Heart right ventricle (tissue), 16 donors: Measurements from ENCODE around the gene KLHL29. TPM values are rescaled to one million over a fixed set of nuclear protein-coding genes. Genes with fewer than 3 reads are reported as not detected.
A peak's percentile ranks its signal among the peaks of the same experiment; 100 is the strongest.

Experiments used
- ATAC-seq, 8 donors: fragments of 200-7000 bp; cut with Tn5 transposase; one replicate each; pipeline ENCODE4 v1.9.1; 2020; ENCODE audit warnings: mild to moderate bottlenecking in 8 of 8, moderate library complexity in 8 of 8, moderate number of reproducible peaks in 1 of 8
- DNase-seq, 2 donors: peaks; one replicate each; pipeline ENCODE4 v3.0.0-alpha.2; 2020
- H3K27ac ChIP-seq, 10 donors: fragments of 200-600 bp; sonication (generic) in 2 of 10; one replicate each; pipeline versions ENCODE4 v1.5.0 to v1.8.0; 2020 to 2022; ENCODE audit warnings: mild to moderate bottlenecking in 3 of 10
- H3K27me3 ChIP-seq, 7 donors: fragments of 200-600 bp; one replicate each; pipeline ENCODE4 v1.8.0; 2021 to 2022; ENCODE audit warnings: mild to moderate bottlenecking in 2 of 7
- H3K36me3 ChIP-seq, 9 donors: fragments of 200-600 bp; sonication (generic) in 1 of 9; one replicate each; pipeline versions ENCODE4 v1.5.0 to v1.8.0; 2020 to 2022; ENCODE audit warnings: mild to moderate bottlenecking in 2 of 9
- H3K4me1 ChIP-seq, 9 donors: fragments of 200-600 bp; sonication (generic) in 1 of 9; one replicate each; pipeline versions ENCODE4 v1.5.0 to v1.8.0; 2020 to 2022; ENCODE audit warnings: mild to moderate bottlenecking in 4 of 9
- H3K4me3 ChIP-seq, 10 donors: fragments of 200-600 bp; sonication (generic) in 2 of 10; one replicate each; pipeline versions ENCODE4 v1.5.0 to v1.8.0; 2020 to 2022; ENCODE audit warnings: mild to moderate bottlenecking in 7 of 10, moderate library complexity in 2 of 10
- H3K9me3 ChIP-seq, 11 donors: fragments of 200-600 bp in 10 of 11; sonication (generic) in 2 of 11; one replicate each; pipeline versions ENCODE4 v1.5.0 to v1.8.0; 2013 to 2022; ENCODE audit warnings: mild to moderate bottlenecking in 2 of 11, control low read depth in 1 of 11, moderate library complexity in 1 of 11
- WGBS, 2 donors: extraction: QIAGEN DNeasy Blood & Tissue Kit; methylation state at CpG; one replicate each; pipeline ENCODE4 v1.1.7; 2013; ENCODE audit warnings: inconsistent platforms in 1 of 2; 5-methylcytosine and 5-hydroxymethylcytosine counted together
- intact Hi-C, 10 donors: fragments of 100-400 bp; cut with DNase I; formaldehyde crosslinking; loops; one replicate each; pipeline versions ENCODE4 v1.11.1 to v1.14.2; 2022
- polyA plus RNA-seq, 2 donors: library from polyadenylated mRNA; stranded (reverse); fragments of 200-250 nt; gene quantifications; one replicate each; pipeline ENCODE4 v1.2.3, GENCODE V29; 2013
- total RNA-seq, 10 donors: library from RNA; stranded (reverse); fragmentation: NEBNext Ultra II Directional in 3 of 10; extraction: Animal tissue kit (Norgen Biotek cat#: 25700) in 3 of 10; gene quantifications; one replicate each; pipeline versions ENCODE4 v1.2.1 to v1.2.4, GENCODE V29; 2021 to 2023
- TF ChIP-seq, protein P1 (sequence below), 9 donors: fragments of 200-600 bp; sonication (generic) in 2 of 9; IDR thresholded peaks; one replicate each; pipeline versions ENCODE4 v1.5.0 to v1.8.0; 2021 to 2022; ENCODE audit warnings: antibody characterized with exemption in 9 of 9, mild to moderate bottlenecking in 5 of 9, moderate library complexity in 1 of 9
- donor health status: Arrhythmogenic right ventricular cardiomyopathy.
- donor health status: ischemic (EF 13 %, LVEDD 7.1; RV severe dilation, severe dysfunction).
- donor health status: healthy with polysubstance abuse.
- donor health status: DM: no; HTN: yes; CAD: no.
- donor health status: DM: no; HTN: no; CAD: no.
- donor health status: ischemic (EF 25% LVEDD 6.9; RV normal size, moderate dysfunction).
- donor health status: ischemic (EF 25% LVEDD 5.7; RV mildly dilated, moderate dysfunction).
- donor health status: healthy.
- donor health status: DM: yes; HTN: yes; CAD: no.
- donor health status: Ischemic cardiomyopathy.
- donor health status: ischemic (EF 35%, LVEDD 5.7; RV mildly dilated, moderate dysfunction).
- donor health status: nonischemic (EF 11% LVEDD 7.7; RV severe dilation, severe dysfunction).
- donor health status: DM: yes; HTN: yes; CAD: no.
- donor health status: PGD.
- donor health status: ischemic (EF 29% LVEDD 5.4; RV normal size, mild dysfunction).
- donor health status: nonischemic (EF 23%, LVEDD 6.1; RV moderate dilation, normal function).

The KLHL29 gene
- total and polyA plus RNA-seq, 12 donors: 0.71 to 1.5 (median 1.0) TPM

- H3K9me3 ChIP-seq: no peaks in the 10 kb centered on the region
- DNase-seq (no peak), ATAC-seq (no peak)
- H3K4me1 ChIP-seq: peaks cover 0 to 26% (median 7%) of the 10 kb centered on the region in 9 donors
- TF ChIP-seq, protein P1, sequence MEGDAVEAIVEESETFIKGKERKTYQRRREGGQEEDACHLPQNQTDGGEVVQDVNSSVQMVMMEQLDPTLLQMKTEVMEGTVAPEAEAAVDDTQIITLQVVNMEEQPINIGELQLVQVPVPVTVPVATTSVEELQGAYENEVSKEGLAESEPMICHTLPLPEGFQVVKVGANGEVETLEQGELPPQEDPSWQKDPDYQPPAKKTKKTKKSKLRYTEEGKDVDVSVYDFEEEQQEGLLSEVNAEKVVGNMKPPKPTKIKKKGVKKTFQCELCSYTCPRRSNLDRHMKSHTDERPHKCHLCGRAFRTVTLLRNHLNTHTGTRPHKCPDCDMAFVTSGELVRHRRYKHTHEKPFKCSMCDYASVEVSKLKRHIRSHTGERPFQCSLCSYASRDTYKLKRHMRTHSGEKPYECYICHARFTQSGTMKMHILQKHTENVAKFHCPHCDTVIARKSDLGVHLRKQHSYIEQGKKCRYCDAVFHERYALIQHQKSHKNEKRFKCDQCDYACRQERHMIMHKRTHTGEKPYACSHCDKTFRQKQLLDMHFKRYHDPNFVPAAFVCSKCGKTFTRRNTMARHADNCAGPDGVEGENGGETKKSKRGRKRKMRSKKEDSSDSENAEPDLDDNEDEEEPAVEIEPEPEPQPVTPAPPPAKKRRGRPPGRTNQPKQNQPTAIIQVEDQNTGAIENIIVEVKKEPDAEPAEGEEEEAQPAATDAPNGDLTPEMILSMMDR (IDR thresholded peaks at IDR 0.05): no peak
- H3K36me3 ChIP-seq: no peaks in the 10 kb centered on the region
- H3K4me3 ChIP-seq: no peak overlapping the region
- H3K27me3 ChIP-seq: peaks cover 0 to 39% (median 0%) of the 10 kb centered on the region in 7 donors
- 83 to 84% methylated on average over 7 of the region's 7 CpGs for WGBS, 2 donors
- no peak overlapping the region for H3K27ac ChIP-seq
- intact Hi-C loops: no loop called here
Measured at GRCh38 chr2:23492921-23493320, 107.9 kb downstream of the KLHL29 start.

DNA sequence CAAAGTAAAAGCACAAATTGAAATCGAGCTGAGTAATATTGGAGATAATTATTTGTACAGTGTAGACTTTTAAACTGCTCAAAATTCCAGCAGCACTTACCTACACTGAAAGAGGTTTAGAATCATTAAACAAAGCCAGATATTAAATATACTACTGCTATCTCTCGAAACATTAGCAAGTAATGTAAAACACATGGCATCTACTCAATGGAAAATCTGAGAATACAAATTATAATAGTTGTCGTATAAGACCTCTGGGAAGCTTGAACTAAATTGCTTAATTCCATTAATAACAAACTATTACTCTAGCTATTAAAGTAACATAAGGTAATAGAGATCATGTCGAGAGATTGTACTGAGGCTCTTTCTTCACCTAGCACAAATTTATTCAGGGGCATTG, 108.9 kb downstream of the KLHL29 start:
- Histone ChIP-seq H3K9me3 (no peaks in the 10 kb centered on the region), H3K27me3 (peaks cover 0 to 36% (median 0%) of the 10 kb centered on the region in 7 donors), H3K4me1 (peaks cover 0 to 33% (median 10%) of the 10 kb centered on the region in 9 donors), H3K36me3 (no peaks in the 10 kb centered on the region), H3K4me3 (no peak overlapping the region), H3K27ac (no peak overlapping the region)
- ATAC-seq (no peak), DNase-seq (no peak)
- TF ChIP-seq, protein P1 (IDR thresholded peaks at IDR 0.05): no peak
- WGBS, 2 donors: 89 to 95% methylated on average over 4 of the region's 4 CpGs
- intact Hi-C loops: no loop called here

- H3K4me3 ChIP-seq: no peak overlapping the region
Measured at GRCh38 chr2:23494286-23494685, 109.3 kb downstream of the KLHL29 start.

DNA sequence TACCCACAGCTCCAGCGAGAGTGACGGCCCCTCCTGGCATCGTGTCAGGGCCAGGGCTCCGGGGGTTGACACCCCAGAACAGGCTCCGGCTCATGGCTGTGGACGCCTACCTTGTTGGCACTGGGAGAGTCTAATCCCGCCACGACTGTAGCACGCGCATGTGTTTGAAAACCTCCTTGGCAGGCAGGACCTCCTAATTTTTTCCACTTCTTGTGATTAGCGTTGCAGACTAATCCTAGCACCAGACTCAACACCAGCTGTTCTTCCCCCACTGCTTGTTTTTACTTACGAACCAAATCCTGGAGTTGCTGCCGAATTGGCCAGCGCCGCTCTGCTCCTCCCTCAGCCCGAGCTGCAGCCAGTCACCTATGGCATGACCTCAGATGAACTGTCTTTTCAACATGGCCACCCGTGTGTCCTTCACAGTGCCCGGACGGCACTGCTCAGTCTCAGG, 110.7 kb downstream of the KLHL29 start:
- WGBS, 2 donors: 82% methylated on average over 19 of the region's 19 CpGs
- Histone ChIP-seq H3K27me3 (peaks cover 0 to 36% (median 0%) of the 10 kb centered on the region in 7 donors), H3K36me3 (no peaks in the 10 kb centered on the region), H3K27ac (peak overlapping the region in 4 of 10 donors; percentile 9 to 43 (median 20)), H3K4me3 (no peak overlapping the region), H3K4me1 (peaks cover 0 to 34% (median 13%) of the 10 kb centered on the region in 9 donors), H3K9me3 (no peaks in the 10 kb centered on the region)
- intact Hi-C loops: no loop called here
- DNase-seq (no peak), ATAC-seq (peak in 7 of 8 donors; percentile 28 to 71 (median 50))
- TF ChIP-seq, protein P1 (IDR thresholded peaks at IDR 0.05): no peak

More at GRCh38 chr2:23494286-23494685, 109.3 kb downstream of the KLHL29 start:
- 51 to 54% methylated on average over 8 of the region's 8 CpGs for WGBS, 2 donors
- no peaks in the 10 kb centered on the region for H3K36me3 ChIP-seq
- TF ChIP-seq, protein P1 (IDR thresholded peaks at IDR 0.05): no peak
- ATAC-seq (no peak), DNase-seq (no peak)
- peaks cover 0 to 34% (median 10%) of the 10 kb centered on the region in 9 donors for H3K4me1 ChIP-seq
- peaks cover 0 to 36% (median 0%) of the 10 kb centered on the region in 7 donors for H3K27me3 ChIP-seq
- intact Hi-C loops: no loop called here
- H3K9me3 ChIP-seq: no peaks in the 10 kb centered on the region
- no peak overlapping the region for H3K27ac ChIP-seq
